ENCODE measurements around the gene HS6ST3.

The HS6ST3 gene

DNA sequence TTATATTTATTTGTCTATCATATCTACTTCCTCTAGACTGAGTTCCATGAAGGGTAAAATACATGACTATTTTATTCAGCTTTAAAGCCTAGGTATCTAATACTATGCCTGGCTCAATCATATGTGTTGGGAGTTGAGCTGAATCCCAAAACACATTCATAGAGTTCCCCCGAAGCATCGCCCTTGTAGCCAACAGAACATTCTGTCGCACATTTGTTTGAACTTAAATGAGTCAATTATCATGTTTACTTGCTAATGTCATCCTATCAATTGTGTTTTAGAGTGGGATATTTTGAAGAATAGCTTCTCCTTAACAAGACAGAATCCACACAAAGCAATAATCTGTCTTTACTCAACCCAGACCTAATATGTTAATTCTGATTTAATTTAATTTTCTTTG is 252.4 kb downstream of the HS6ST3 start:
- DNase-seq: no peak

DNA sequence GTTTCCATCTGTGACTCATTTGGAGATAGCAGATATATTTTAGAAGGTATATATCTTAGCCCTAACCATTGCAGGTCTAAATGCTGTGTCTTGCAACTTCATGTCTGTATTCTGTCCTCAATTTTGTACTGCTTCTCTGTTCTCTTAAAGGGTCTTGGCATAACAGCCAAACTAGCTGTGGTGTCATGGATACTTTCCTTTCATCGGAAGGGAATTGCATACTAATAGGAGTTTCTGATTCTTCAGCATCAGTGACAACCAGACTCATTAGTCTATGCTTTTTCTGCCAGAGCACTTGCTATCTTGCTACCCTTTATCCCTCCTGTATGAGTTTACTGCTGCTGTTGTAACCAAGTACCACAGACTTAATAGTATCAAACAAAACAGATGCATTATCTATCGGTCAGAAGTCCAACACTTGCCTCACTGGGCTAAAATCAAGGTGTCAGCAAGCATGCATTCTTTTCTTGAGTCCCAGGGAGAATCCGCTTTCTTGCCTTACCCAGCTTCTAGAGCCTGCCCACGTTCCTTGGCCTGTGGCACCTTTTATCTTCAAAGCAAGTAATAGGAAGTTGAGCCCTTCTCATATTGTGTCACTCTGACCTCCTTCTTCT is 253.1 kb downstream of the HS6ST3 start:
- no peak for DNase-seq

DNA sequence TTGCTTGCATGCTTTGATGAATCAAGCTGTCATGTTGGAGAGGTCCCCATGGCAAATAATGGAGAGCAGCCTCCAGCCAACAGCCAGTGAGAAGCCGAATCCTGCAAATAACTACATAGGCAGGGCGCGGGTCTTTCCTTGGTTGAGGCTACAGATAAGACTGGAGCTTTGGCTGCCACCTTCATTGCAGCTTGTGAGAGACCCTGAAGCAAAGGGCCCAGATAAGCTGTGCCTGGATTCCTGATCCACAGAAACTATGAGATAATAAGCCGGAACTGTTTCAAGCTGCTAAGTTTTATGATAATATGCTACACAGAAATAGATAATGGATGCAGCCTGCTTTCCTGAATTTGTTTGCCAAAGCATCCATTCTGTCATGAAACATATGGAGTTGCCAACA is 257.0 kb downstream of the HS6ST3 start:
- no peak for DNase-seq

DNA sequence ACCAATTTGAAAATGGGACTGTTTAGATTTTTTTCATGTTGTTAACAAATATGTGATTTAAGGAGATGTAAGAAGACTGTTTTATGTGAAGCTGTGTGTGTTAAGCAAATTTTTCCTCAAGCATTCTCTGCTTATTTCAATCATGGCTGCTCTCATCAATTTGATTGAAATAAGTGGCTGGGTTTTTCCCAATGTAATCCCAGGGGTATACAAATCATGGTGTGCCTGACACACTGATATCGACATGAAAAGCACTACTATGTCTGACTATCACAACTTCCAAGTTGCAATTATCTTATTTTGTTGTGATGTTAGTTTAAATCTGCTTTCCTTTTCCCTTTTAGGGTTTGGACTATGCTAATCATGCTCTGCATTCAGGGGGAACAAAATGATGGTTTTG is 283.7 kb downstream of the HS6ST3 start:
- DNase-seq: no peak

DNA sequence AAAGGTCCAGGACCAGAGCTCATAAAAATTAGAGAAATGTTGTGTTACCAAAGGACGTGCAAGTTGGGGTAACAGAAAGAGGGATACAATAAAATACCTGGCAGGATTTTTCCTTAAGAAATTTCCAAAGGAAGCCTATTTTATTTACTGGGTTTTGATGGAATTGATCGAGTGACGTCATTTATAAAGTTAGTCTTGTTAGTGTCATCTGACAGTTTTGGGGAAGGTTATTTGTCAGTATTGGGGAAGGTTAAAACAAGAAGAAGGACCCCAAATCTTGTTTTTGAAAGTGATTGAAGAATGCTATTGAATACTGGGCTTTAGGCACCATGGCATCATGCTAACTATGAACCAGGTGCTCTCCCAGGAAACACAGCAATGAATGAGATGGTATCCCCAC is 287.9 kb downstream of the HS6ST3 start:
- DNase-seq: no peak

DNA sequence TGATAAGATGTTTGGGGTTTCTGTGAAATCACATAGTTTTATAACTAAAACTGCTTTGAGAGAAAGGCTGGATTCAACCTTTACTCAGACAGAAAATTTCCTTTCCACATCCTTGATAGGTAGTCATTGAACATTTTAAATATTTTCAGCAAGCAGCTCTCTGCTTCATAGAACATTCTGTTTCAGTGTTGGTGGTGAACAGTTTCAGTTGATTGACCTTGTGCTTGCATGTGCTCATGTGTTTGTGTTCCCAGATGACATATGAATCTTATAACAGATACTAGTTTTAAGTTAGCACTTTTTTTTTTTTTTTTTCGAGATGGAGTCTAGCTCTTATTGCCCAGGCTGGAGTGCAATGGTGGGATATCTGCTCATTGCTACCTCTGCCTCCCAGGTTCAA is 290.1 kb downstream of the HS6ST3 start:
- DNase-seq: no peak

DNA sequence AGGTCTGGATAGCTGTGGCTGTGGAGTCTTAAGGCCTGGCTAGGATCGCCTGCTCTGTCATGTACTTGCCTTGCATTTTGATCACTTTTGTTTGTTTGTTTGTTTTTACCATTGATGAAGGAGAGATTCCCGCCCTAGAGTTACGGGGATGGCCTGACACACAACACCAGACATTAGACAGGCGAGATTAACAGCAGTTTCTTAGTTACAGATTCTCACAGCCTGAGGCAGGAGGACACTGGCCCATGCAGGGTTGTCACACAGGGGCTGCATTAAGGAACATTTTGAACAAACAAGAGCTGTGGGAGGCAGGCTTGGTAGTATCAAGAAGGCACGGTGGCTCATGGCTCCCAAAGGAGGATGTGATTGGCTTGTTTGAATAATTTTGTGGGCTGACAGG is 291.8 kb downstream of the HS6ST3 start:
- DNase-seq: no peak

DNA sequence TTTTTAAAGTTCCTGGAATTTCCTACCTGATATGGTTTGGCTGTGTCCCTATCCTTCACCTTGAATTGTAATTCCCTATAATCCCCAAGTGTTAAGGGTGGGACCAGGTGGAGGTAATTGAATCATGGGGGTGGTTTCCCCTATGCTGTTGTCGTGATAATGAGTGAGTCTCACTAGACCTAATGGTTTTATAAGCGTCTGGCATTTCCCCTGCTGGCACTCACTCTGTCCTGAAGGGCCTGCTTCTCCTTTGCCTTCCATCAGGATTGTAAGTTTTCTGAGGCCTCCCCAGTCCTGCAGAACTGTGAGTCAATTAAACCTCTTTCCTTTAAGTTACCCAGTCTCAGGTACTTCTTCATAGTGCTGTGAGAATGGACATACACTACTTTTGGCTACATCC is 298.7 kb downstream of the HS6ST3 start:
- no peak for DNase-seq

DNA sequence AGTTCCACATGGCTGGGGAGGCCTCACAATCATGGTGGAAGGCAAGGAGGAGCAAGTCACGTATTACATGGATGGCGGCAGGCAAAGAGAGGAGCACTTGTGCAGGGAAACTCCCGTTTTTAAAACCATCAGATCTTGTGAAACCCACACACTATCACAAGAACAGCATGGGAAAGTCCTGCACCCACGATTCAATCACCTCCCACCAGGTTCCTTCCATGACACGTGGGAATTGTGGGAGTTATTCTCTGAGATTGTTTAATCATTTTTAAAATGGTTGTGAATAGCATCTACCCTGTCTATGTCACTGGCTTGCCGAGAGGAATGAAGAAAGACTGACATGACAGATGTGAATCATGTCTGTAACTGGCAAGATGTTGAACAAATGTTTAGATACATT is 301.7 kb downstream of the HS6ST3 start:
- DNase-seq: no peak

DNA sequence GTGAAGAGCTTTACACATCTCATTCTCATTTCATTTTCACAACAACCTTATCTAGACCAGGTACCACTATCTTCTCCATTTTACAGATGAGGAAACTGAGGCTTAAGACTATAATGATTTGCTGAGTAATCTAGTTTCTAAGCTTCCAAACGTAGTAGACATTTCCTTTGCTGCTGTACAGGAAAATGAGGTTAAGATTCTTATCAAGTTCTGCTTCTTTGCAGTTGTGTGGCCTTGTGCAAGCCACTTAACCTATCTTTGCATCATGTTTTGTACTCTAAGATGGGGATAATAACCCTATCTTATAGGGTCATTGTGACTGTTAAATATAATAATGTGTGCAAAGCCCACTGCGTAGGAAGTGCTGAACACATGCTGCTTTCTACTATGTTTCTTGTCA is 307.9 kb downstream of the HS6ST3 start:
- DNase-seq: no peak

DNA sequence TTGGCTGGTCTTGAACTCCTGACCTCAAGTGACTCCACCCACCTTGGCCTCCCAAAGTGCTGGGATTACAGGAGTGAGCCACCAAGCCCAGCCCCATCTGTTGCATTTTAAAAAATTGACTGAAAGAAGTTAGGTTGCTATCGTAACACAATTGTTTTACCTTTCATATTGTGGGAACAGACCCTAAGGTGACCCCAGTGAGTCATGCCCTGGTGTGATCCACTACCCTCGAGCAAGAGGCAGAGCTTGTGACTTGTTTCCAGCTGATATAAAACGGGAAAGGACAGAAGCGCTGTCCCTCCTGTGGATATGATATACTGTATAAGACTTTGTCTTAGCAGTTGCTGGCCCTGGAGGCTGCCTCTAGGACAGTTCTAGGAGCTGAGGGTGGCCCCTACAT is 308.6 kb downstream of the HS6ST3 start:
- no peak for DNase-seq

DNA sequence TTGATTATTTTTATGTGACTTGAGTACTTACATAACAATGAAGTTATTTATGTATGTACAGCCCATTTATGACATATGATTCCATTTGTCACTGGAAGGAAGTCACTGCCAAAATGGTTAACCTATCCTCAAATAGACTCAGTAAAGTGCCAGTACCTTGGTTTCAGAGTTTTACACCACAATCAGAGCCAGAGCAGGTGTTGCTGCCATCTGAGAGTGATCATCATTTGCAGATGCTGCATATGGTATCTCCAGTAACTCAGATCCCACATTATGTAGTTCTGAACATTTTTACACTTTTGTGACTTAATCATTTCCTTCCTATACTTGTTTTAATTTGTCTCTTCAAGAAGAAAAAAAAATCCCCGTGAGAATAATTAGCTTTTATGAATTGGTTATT is 313.3 kb downstream of the HS6ST3 start:
- no peak for DNase-seq

DNA sequence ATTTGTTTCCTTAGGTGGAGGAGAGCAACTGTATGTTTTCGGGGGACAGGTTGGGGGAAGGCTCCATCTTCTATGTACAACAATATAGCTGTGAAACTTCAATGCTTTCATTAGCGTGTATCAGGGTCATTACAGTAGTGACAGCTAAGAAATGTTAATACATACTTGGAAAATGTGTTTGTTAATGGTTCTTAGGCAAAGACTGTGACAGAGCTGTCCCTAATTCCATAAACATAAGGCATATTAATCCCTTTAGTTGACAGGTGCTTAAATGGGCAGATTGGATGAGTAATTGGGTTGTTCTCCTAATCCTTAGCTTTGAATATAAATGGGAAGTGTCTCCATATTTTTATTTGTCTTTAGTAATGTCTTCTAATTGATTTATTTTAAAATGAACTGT is 313.7 kb downstream of the HS6ST3 start:
- DNase-seq: no peak

DNA sequence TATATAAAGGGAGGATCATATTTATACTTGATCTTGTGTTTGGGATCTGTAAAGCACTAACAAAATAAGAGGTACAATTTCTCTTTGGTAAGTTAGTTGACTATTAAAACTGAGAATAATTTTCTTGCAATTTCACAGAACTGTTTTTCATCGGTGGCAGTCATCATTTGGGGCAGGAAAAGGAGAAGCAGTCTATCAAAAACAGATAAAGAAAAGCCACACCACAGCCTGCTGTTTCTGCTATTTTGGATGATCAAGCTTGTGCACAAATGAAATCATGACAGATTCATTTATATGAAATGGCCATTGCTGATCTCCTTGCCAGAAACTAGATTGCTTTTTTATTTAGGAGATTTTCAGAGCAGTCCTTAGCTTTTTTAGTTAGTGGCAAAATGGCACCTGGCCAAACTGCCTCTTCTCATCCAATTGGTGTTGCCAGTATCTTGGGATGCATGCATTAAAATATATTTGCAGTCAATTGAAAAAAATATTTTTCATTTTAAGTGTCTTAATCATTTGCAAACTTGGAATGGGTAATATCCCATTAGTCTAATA is 326.0 kb downstream of the HS6ST3 start:
- DNase-seq: no peak

DNA sequence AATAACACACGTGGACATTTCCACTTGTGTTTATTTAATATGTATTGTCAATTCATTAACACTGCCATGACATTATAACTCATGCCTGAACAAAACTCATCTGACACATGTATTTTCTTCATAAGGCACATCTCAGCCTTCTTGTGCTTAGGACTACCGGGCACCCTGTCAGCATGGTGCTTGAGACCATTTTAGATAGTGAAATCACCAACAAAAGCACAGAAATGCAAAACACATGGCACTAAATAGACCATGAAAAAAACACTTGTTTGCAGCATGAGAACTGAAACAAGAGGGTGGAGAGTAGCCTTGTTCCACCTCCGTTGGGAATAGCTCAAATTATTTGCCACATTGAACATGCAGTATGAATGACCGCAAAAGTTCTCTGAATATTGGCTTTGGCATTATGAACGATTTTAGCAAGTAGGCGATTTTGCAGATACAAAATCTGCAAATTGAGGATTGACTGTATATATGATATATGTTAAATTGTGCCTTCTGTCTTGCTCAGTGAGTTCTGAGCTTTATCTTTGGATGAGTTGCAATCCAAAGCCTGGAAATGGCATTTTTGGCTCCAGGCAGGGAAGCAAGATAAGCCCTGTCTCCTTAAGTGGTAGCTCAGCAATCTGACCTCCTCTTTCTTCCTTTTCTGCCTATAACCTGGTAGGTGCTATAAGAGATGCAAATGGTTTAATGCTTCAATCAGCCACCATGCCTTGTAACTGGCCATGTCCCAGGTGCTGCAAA is 328.2 kb downstream of the HS6ST3 start:
- no peak for DNase-seq

DNA sequence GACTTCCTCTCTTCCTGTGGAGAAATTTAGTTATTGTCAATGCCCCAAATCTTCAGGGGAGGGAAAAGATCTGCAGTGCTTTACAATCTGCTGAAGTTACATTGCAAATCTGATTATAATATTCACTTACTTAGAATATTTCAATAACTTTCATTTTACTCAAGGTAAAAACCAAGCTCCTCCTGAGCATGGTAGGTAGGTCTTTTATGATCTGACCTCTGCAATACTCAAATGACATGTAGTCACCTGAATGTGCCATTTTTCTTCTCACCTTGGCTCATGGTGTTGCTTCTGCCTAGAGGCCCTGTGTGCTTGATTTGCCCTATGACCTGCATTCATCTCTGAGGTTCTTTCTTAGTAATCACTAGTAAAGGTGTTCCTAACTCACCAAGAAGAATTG is 331.4 kb downstream of the HS6ST3 start:
- no peak for DNase-seq

DNA sequence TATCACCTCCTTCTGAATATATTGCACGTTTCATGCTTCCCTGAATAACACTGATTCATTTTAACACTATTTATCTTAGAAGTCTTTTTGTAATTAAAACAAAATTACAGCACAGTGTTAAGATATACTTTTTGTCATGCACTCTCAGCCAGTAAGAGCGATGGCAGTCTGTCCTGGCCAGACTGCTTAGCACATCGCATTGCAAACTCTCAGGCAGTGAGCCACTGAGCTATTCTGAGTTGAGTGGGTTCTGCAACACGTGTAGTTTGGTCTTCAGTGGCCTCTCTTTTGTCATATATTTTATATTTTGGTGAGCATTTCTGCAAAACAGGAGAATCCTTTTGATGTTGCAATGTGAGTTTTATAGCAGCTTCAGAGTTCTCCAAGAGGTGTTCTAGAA is 332.1 kb downstream of the HS6ST3 start:
- DNase-seq: no peak

DNA sequence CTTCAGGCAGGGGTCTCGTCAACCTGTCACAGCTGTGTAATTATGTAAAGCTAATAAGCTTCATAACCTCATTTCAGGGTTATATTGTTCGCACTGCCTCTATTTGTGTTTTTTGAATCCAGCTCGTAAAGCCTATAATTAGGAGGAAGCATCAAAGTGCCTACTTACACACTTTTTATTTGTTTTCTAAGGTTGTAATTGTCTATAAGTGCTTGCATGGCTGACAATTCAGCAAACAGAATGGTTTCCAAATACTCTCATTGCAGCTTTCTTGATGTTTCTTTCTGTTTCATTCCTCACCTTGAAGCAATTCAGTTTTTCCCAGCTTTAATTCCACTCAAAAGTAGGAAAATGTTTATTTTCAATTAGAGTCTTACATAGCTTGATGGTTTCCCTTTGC is 336.3 kb downstream of the HS6ST3 start:
- DNase-seq: no peak

DNA sequence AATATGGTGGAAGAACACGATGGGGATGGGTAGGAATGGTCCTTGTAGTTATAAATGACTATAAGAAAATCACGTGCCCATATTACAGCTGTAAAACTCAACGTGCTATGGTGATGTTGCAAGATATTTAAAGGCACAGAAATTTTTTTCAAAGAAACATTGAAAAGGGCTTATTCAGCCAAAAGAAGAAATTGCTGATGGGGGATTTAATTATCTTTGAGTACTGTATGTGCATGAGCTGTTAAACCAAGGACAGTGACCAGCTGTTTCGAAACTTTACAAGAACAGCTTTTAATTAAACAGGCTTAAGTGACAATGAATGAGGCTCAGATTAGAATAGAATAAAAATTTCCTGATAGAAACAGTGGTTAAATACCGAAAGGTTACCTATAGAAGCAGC is 339.0 kb downstream of the HS6ST3 start:
- no peak for DNase-seq

DNA sequence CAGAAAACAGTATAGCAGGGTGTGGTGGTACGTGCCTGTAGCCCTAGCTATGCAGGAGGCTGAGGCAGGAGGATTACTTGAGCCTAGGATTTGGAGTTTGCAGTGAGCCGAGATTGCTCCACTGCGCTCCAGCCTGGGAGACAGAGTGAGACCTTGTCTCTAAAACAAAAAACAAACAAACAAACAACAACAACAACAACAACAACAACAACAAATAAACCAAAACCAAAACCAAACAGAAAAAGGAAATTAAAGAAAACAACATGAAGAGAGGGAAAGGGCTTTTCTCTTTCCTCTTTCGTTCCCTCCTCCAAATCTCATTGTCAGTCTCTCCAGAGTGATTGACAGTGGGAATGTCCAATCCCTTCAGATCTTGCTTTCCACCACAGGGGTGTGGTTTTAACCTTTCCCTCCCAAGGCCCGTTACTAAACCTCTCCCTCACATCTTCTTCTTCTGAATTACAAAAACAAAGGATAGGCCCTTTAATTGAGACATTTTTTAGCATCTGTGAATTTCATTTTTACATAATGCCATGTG is 341.2 kb downstream of the HS6ST3 start:
- no peak for DNase-seq

DNA sequence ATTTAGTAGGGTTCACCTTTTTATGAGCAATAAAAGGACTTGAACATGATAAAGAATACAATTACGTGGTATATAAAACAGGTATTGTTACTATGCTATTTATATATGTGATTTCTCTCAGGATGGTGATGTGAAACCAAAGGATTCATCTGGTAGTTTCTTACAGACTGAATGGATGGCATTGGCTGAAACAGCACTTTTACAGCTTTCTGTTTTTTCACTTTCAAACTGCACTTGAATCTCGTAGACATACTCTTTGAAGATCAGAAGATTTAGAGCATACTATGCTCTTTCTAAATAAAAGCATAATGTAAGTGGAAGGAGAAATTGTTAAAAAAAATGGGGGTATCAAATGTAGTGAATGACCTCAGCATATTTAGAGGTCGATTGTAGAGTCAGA is 354.8 kb downstream of the HS6ST3 start:
- DNase-seq: no peak

DNA sequence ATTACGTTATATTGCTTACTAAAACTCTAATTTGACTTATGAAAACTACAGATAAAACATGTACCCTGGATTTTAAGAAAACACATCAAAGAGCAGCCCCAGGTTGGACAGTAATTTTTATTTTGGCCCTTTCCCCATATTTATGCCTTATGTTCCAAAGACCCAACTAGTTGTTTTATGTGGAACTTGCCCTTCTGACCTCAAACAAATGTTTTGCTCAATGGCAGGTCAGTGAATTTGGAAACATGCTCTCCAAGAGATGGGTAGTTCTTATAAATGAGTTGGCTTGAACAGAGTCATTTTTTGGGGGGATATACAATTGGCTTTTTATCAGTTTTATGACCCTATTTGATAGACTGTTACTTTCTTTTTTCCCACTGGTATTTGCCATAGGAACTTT is 360.0 kb downstream of the HS6ST3 start:
- DNase-seq: no peak

DNA sequence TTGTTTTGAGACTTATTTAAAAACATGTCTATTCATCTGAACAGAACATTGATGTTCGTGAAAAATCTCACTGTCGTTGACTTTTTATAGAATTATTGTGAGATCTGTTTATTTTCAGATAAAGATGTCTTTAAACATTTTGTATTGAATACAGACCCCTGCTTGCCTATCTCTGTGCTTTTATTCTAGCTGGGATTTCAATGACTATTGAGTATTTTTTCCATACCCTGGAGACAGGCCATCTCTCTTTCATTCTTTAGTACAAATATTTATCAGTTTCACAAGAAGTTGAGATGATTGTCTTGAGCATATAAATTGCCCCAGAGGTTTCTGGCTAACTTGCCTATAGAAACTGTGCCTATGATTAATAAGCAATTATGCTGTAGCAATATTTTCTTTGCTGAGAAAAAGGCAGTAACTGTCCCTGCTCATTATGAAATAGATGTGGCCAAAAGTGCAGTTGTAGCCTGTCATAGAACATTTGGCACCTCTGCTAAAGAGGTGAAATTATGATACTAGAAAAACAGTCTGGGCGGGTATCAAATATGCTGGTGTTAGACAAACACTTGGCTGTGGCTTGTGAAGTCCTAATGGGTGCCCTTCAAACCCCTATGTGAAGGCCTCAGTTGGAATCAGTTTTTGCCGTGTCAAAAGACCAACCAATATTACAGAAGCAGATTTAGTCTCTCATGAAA is 360.6 kb downstream of the HS6ST3 start:
- no peak for DNase-seq

DNA sequence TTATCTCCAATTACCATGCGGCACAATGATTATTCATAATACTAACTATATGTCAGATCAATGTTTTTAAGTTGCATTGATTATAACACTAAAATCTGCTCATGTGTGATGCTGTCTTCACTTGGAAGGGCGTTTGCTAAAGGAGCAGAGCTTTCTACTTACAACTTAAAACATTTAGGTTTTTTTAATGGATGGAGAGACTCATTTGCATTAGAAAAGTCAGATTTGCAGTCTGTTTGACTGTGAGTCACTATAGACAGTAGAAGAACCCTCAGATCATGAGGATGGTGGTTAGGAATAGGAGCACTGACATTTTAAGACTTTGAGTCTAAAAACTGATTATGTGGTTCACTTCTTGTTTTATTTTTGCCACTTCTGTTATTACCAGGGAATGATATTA is 364.6 kb downstream of the HS6ST3 start:
- no peak for DNase-seq

Measured in T-helper 9 cell (primary cell).